Heart left ventricle (tissue), 16 donors: Measurements from ENCODE around the gene CEP192. TPM values are rescaled to one million over a fixed set of nuclear protein-coding genes. Genes with fewer than 3 reads are reported as not detected.

Source experiments
- ATAC-seq, 4 donors: fragments of 200-7000 bp; cut with Tn5 transposase; one replicate each; pipeline ENCODE4 v1.9.1; 2020 to 2022; ENCODE audit warnings: moderate library complexity in 4 of 4, mild to moderate bottlenecking in 3 of 4, moderate number of reproducible peaks in 1 of 4
- DNase-seq, 5 donors: peaks; one replicate each; pipeline ENCODE4 v3.0.0-alpha.2; 2020
- H3K27ac ChIP-seq, 12 donors: fragments of 200-600 bp; sonication (generic) in 4 of 12; one replicate each; pipeline versions ENCODE4 v1.5.0 to v1.8.0; 2016 to 2022; ENCODE audit warnings: mild to moderate bottlenecking in 2 of 12
- H3K27me3 ChIP-seq, 9 donors: fragments of 200-600 bp; sonication (generic) in 2 of 9; one replicate each; pipeline versions ENCODE4 v1.5.1 to v1.8.0; 2016 to 2022; ENCODE audit warnings: mild to moderate bottlenecking in 3 of 9
- H3K36me3 ChIP-seq, 9 donors: fragments of 200-600 bp; sonication (generic) in 2 of 9; one replicate each; pipeline versions ENCODE4 v1.5.0 to v1.8.0; 2018 to 2022; ENCODE audit warnings: mild to moderate bottlenecking in 2 of 9
- H3K4me1 ChIP-seq, 12 donors: fragments of 200-600 bp; sonication (generic) in 4 of 12; one replicate each; pipeline versions ENCODE4 v1.5.0 to v1.8.0; 2016 to 2022; ENCODE audit warnings: mild to moderate bottlenecking in 3 of 12
- H3K4me3 ChIP-seq, 12 donors: fragments of 200-600 bp; sonication (generic) in 4 of 12; one replicate each; pipeline versions ENCODE4 v1.5.0 to v1.8.0; 2017 to 2022; ENCODE audit warnings: mild to moderate bottlenecking in 9 of 12, moderate library complexity in 4 of 12
- H3K9me3 ChIP-seq, 12 donors: fragments of 200-600 bp; sonication (generic) in 4 of 12; one replicate each; pipeline versions ENCODE4 v1.5.0 to v1.8.0; 2016 to 2022; ENCODE audit warnings: mild to moderate bottlenecking in 1 of 12
- CTCF ChIP-seq, 12 donors: fragments of 200-600 bp; sonication (generic) in 4 of 12; IDR thresholded peaks; one replicate each; pipeline versions ENCODE4 v1.5.0 to v1.8.0; 2018 to 2022; ENCODE audit warnings: antibody characterized with exemption in 12 of 12, mild to moderate bottlenecking in 5 of 12
- POLR2A ChIP-seq, 2 donors: fragments of 450-650 bp; IDR thresholded peaks; one replicate each; pipeline ENCODE4 v1.6.1; 2017; ENCODE audit warnings: antibody characterized with exemption in 2 of 2, mild to moderate bottlenecking in 2 of 2, moderate library complexity in 2 of 2
- WGBS, 4 donors: extraction: QIAGEN DNeasy Blood & Tissue Kit in 2 of 4; methylation state at CpG; one replicate each; pipeline versions ENCODE4 v1.1.5 to v1.1.7; 2013 to 2018; 5-methylcytosine and 5-hydroxymethylcytosine counted together
- intact Hi-C, 10 donors: fragments of 100-400 bp; cut with DNase I; formaldehyde crosslinking; loops; one replicate each; pipeline versions ENCODE4 v1.11.1 to v1.14.2; 2022
- polyA plus RNA-seq, 2 donors: library from polyadenylated mRNA; stranded (reverse); fragments of 200-250 nt; gene quantifications; one replicate each; pipeline ENCODE4 v1.2.3, GENCODE V29; 2013
- total RNA-seq, 9 donors: library from RNA; depleted of rRNA in 2 of 9; stranded (reverse); fragments of >200 nt in 2 of 9; fragmentation: NEBNext Ultra II Directional in 3 of 9; extraction: Animal tissue kit (Norgen Biotek cat#: 25700) in 3 of 9; gene quantifications; one replicate each; pipeline versions ENCODE4 v1.1.0 to v1.2.4, GENCODE V29; 2016 to 2023
- donor health status: ischemic (EF 13 %, LVEDD 7.1; RV severe dilation, severe dysfunction).
- donor health status: healthy with polysubstance abuse.
- donor health status: DM: no; HTN: yes; CAD: no.
- donor health status: DM: no; HTN: no; CAD: no.
- donor health status: ischemic (EF 25% LVEDD 6.9; RV normal size, moderate dysfunction).
- donor health status: ischemic (EF 25% LVEDD 5.7; RV mildly dilated, moderate dysfunction).
- donor health status: healthy.
- donor health status: DM: yes; HTN: yes; CAD: no.
- donor health status: ischemic (EF 35%, LVEDD 5.7; RV mildly dilated, moderate dysfunction).
- donor health status: nonischemic (EF 11% LVEDD 7.7; RV severe dilation, severe dysfunction).
- donor health status: DM: yes; HTN: yes; CAD: no.
- donor health status: PGD.
- donor health status: ischemic (EF 29% LVEDD 5.4; RV normal size, mild dysfunction).
- donor health status: nonischemic (EF 23%, LVEDD 6.1; RV moderate dilation, normal function).

The CEP192 gene
- total and polyA plus RNA-seq, 11 donors, result 5.5 to 36.3 (median 24.1) TPM

GRCh38 chr18:13054336-13054735 lies 63.2 kb downstream of the CEP192 start:
- ATAC-seq (no peak), DNase-seq (no peak)
- Histone ChIP-seq H3K9me3 (no peaks in the 10 kb centered on the region), H3K4me1 (peaks cover 0 to 12% (median 0%) of the 10 kb centered on the region in 12 donors), H3K27ac (no peak overlapping the region), H3K4me3 (no peak overlapping the region), H3K27me3 (no peaks in the 10 kb centered on the region), H3K36me3 (peaks cover 0 to 100% (median 92%) of the 10 kb centered on the region in 9 donors)
- no peak for TF ChIP-seq CTCF (IDR thresholded peaks at IDR 0.05)
- 80 to 92% (median 88%) methylated on average over 2 of the region's 2 CpGs for WGBS, 4 donors
- intact Hi-C loops, result no loop called here

GRCh38 chr18:13061630-13062189 lies 70.5 kb downstream of the CEP192 start:
- TF ChIP-seq CTCF (IDR thresholded peaks at IDR 0.05) (peak in 2 of 12 donors; percentile 12 to 19), POLR2A (IDR thresholded peaks at IDR 0.05) (no peak)
- Histone ChIP-seq H3K4me1 (peaks cover 0 to 12% (median 0%) of the 10 kb centered on the region in 12 donors), H3K9me3 (peaks cover 0 to 6% (median 0%) of the 10 kb centered on the region in 12 donors), H3K27ac (no peak overlapping the region), H3K36me3 (peaks cover 0 to 75% (median 64%) of the 10 kb centered on the region in 9 donors), H3K27me3 (no peaks in the 10 kb centered on the region), H3K4me3 (no peak overlapping the region)
- DNase-seq (no peak), ATAC-seq (peak; percentile 58 to 75 (median 74))
- intact Hi-C loops, result loop anchor here in 1 of 10 donors (10.0 kb wide), 1 partner anchor 57 kb away; no protein-coding TSS in a partner anchor
- WGBS, 4 donors, result 79 to 85% (median 81%) methylated on average over 4 of the region's 4 CpGs

GRCh38 chr18:13067124-13067523 lies 76.0 kb downstream of the CEP192 start:
- H3K36me3 ChIP-seq, result peaks cover 0 to 81% (median 60%) of the 10 kb centered on the region in 9 donors
- intact Hi-C loops, result loop anchor here in 1 of 10 donors (10.0 kb wide), 1 partner anchor 62 kb away; no protein-coding TSS in a partner anchor
- H3K4me3 ChIP-seq, result no peak overlapping the region
- TF ChIP-seq POLR2A (IDR thresholded peaks at IDR 0.05) (no peak), CTCF (IDR thresholded peaks at IDR 0.05) (no peak)
- WGBS, 4 donors, result 52 to 73% (median 59%) methylated on average over 4 of the region's 4 CpGs
- H3K9me3 ChIP-seq, result peaks cover 0 to 6% (median 0%) of the 10 kb centered on the region in 12 donors
- ATAC-seq (no peak), DNase-seq (no peak)
- H3K4me1 ChIP-seq, result peaks cover 0 to 9% (median 0%) of the 10 kb centered on the region in 12 donors
- H3K27ac ChIP-seq, result no peak overlapping the region
- no peaks in the 10 kb centered on the region for H3K27me3 ChIP-seq

GRCh38 chr18:13067966-13068365 lies 76.8 kb downstream of the CEP192 start:
- Histone ChIP-seq H3K36me3 (peaks cover 0 to 81% (median 61%) of the 10 kb centered on the region in 9 donors), H3K27ac (no peak overlapping the region), H3K9me3 (peaks cover 0 to 6% (median 0%) of the 10 kb centered on the region in 12 donors), H3K27me3 (no peaks in the 10 kb centered on the region), H3K4me3 (no peak overlapping the region), H3K4me1 (peaks cover 0 to 9% (median 0%) of the 10 kb centered on the region in 12 donors)
- no peak for DNase-seq
- TF ChIP-seq POLR2A (IDR thresholded peaks at IDR 0.05) (no peak), CTCF (IDR thresholded peaks at IDR 0.05) (no peak)
- intact Hi-C loops, result loop anchor here in 1 of 10 donors (10.0 kb wide), 1 partner anchor 63 kb away; no protein-coding TSS in a partner anchor
- WGBS, 4 donors, result 80 to 96% (median 91%) methylated on average over 7 of the region's 7 CpGs
- ATAC-seq, result no peak
